Nephron progenitor cell (in vitro differentiated cells): ENCODE results near the gene ATF7.

ENCODE experiments used
- DNase-seq: peaks from one replicate; pipeline ENCODE4 v3.0.0; 2021
- H3K27ac Mint-ChIP-seq: 2 replicates; pipeline ENCODE4 v1.8.0; 2021; ENCODE audit warnings: mild to moderate bottlenecking, moderate library complexity, mixed read lengths
- H3K27me3 Mint-ChIP-seq: 2 replicates; pipeline ENCODE4 v1.8.0; 2021; ENCODE audit warnings: mild to moderate bottlenecking, low read depth, mixed read lengths; ENCODE audit not compliant: poor library complexity
- H3K36me3 Mint-ChIP-seq: 2 replicates; pipeline ENCODE4 v1.8.0; 2021; ENCODE audit warnings: low read depth, mixed read lengths
- H3K4me1 Mint-ChIP-seq: 2 replicates; pipeline ENCODE4 v1.8.0; 2021; ENCODE audit warnings: mixed read lengths
- H3K4me3 Mint-ChIP-seq: 2 replicates; pipeline ENCODE4 v1.8.0; 2021; ENCODE audit warnings: mild to moderate bottlenecking, moderate library complexity, mixed read lengths
- H3K9me3 Mint-ChIP-seq: 2 replicates; pipeline ENCODE4 v1.8.0; 2021; ENCODE audit warnings: mild to moderate bottlenecking, moderate library complexity, mixed read lengths
- TF ChIP-seq, protein P1 (sequence below): fragments of 200-600 bp; sonication (generic); IDR thresholded peaks from 2 replicates; pipeline ENCODE4 v1.5.0; 2021; ENCODE audit warnings: antibody characterized with exemption

The ATF7 gene

DNA sequence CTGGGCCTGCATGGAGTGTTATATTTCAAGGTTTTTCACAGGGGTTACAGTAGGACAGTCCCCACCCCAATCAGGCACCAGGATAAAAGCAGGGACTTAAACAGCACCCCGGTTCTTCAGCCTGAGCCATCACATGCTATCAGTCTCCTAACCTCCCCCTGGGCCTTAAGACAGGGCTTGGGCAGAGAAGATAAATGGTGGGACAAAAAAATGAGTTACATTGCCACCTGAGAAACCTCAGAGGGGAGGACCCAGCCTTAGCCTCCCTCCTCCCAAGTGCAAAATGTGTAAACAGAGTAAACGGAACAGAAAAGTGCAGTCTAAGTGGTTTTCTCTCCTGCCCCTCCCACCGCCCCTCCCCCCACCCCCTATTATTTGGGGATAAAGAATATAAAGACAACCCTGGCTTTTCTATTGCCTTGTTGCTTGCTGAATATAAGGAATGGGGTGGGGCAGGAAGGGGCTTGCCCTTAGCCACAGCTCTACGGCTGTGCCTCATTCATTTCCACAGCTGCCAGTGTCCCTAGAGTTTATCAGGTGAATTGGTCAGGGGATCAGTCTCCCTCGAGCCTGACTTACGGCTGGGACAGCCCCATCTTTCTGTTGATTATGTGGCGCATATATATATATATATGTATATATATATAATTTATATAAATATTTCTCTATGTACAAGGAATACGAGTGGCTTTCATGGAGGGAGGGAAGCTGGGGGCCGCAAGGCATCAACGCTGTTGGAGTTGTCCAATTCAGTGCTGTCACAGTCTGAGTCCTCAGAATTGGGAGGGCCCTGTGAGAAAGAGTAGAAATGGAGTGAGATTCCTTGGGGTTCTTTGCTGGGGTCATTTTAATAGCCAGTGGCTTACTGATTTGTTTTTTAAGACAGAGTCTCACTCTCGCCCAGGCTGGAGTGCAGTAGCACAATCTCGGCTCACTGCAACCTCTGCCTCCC is 145.4 kb downstream of the ATF7 start:
- H3K4me1 Mint-ChIP-seq: peaks cover 9% of the 10 kb centered on the region
- no peaks in the 10 kb centered on the region for H3K9me3 Mint-ChIP-seq
- DNase-seq: no peak
- TF ChIP-seq, protein P1, sequence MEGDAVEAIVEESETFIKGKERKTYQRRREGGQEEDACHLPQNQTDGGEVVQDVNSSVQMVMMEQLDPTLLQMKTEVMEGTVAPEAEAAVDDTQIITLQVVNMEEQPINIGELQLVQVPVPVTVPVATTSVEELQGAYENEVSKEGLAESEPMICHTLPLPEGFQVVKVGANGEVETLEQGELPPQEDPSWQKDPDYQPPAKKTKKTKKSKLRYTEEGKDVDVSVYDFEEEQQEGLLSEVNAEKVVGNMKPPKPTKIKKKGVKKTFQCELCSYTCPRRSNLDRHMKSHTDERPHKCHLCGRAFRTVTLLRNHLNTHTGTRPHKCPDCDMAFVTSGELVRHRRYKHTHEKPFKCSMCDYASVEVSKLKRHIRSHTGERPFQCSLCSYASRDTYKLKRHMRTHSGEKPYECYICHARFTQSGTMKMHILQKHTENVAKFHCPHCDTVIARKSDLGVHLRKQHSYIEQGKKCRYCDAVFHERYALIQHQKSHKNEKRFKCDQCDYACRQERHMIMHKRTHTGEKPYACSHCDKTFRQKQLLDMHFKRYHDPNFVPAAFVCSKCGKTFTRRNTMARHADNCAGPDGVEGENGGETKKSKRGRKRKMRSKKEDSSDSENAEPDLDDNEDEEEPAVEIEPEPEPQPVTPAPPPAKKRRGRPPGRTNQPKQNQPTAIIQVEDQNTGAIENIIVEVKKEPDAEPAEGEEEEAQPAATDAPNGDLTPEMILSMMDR: no peak
- H3K36me3 Mint-ChIP-seq: peaks cover 69% of the 10 kb centered on the region
- no peak overlapping the region for H3K4me3 Mint-ChIP-seq
- H3K27me3 Mint-ChIP-seq: no peaks in the 10 kb centered on the region
- H3K27ac Mint-ChIP-seq: peak overlapping the region; percentile 69

DNA sequence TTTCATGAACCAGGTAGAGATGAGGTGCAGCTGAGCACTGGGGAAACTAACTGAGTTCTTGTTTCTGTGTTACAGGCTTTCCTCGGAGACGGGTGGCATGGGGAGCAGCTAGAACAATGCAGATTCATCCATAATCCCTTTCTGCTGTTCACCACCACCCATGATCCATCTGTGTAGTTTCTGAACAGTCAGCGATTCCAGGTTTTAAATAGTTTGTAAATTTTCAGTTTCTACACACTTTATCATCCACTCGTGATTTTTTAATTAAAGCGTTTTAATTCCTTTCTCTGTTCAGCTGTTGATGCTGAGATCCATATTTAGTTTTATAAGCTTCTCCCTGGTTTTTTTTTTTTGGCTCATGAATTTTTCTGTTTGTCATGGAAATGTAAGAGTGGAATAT is 146.9 kb downstream of the ATF7 start:
- Mint-ChIP-seq H3K4me1 (peaks cover 20% of the 10 kb centered on the region), H3K36me3 (peaks cover 70% of the 10 kb centered on the region), H3K9me3 (no peaks in the 10 kb centered on the region), H3K27me3 (no peaks in the 10 kb centered on the region), H3K4me3 (no peak overlapping the region), H3K27ac (peak overlapping the region; percentile 78)
- no peak for DNase-seq
- TF ChIP-seq, protein P1: no peak

DNA sequence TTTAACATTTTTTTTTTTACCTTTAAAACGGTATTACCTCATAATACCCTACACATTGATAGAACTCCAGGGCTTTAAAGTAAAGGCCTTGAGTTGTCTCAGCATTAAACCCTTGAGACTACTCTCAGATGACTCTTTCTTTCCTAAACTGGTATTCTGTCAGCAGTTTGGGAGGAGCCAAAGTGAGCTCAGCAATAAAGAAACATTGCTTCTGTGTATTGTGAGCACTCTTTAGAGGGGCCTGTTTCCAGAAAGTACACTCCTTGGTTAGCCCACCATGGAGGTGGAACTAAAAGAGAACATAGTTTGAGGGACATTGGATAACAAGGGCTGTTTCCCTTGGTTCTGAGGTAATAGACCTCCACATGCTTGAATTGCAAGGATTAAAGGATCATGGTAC is 147.3 kb downstream of the ATF7 start:
- Mint-ChIP-seq H3K27me3 (no peaks in the 10 kb centered on the region), H3K4me3 (no peak overlapping the region), H3K36me3 (peaks cover 70% of the 10 kb centered on the region), H3K4me1 (peaks cover 24% of the 10 kb centered on the region), H3K9me3 (no peaks in the 10 kb centered on the region), H3K27ac (peak overlapping the region; percentile 54)
- no peak for DNase-seq
- TF ChIP-seq, protein P1: no peak

DNA sequence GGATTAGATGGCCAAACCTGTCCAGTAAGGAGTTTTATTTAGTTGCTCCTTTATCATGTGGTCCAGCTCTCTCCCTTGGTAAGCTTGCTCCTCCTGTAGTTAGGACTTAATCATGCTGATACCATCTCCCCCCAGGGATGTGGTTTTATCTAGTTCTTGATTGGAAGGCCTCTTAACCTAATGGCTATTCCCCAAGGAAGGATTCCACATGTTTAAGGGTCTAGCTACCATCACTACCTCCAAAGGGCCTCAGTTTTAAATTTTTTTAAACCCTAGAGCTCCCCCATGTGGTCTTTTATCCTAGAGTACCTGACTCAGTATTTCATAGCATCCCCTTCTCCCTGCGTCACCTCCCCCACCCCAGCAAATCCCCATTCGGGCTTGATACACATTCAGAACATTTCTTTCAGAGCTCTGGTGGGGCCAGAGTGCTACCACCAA is 149.4 kb downstream of the ATF7 start:
- peaks cover 38% of the 10 kb centered on the region for H3K4me1 Mint-ChIP-seq
- no peaks in the 10 kb centered on the region for H3K27me3 Mint-ChIP-seq
- no peak for DNase-seq
- H3K27ac Mint-ChIP-seq: no peak overlapping the region
- TF ChIP-seq, protein P1: peak; percentile 19
- H3K9me3 Mint-ChIP-seq: no peaks in the 10 kb centered on the region
- H3K36me3 Mint-ChIP-seq: peaks cover 70% of the 10 kb centered on the region
- H3K4me3 Mint-ChIP-seq: no peak overlapping the region

DNA sequence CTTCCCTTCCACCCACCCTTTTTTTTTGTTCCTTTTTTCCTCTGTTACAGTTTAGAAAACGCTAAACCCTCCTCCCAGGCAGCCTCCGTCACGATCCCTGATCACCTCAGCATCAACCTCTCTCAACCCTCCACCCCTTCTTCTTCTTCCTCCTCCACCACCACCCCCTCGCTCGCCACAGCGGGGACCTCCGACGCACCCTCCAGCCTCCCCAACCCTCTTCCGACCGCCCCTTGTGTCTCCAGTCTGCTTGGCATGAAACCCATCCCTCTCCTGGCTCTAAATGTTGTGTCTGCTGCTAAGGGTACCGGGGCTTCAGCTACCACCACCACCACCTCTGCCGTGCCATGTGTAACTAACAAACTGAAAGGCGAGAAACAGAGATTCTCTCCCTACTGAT is 151.4 kb downstream of the ATF7 start:
- Mint-ChIP-seq H3K4me1 (peaks cover 49% of the 10 kb centered on the region), H3K36me3 (peaks cover 79% of the 10 kb centered on the region), H3K27ac (peak overlapping the region; percentile 86), H3K9me3 (no peaks in the 10 kb centered on the region), H3K27me3 (no peaks in the 10 kb centered on the region), H3K4me3 (no peak overlapping the region)
- DNase-seq: no peak
- TF ChIP-seq, protein P1: no peak
